NK-92 (cell line): ENCODE measurements around the gene AMH.
"Not testable (repeated sequence)": the region's sequence is repeated elsewhere in the genome, so short reads cannot be mapped to it uniquely, and the experiment has no call there.

Experiments
- DNase-seq: peaks from one replicate; lab custom pipeline; 2025; ENCODE audit not compliant: unreplicated experiment; lab: John Stamatoyannopoulos, UW

AMH gene

DNA sequence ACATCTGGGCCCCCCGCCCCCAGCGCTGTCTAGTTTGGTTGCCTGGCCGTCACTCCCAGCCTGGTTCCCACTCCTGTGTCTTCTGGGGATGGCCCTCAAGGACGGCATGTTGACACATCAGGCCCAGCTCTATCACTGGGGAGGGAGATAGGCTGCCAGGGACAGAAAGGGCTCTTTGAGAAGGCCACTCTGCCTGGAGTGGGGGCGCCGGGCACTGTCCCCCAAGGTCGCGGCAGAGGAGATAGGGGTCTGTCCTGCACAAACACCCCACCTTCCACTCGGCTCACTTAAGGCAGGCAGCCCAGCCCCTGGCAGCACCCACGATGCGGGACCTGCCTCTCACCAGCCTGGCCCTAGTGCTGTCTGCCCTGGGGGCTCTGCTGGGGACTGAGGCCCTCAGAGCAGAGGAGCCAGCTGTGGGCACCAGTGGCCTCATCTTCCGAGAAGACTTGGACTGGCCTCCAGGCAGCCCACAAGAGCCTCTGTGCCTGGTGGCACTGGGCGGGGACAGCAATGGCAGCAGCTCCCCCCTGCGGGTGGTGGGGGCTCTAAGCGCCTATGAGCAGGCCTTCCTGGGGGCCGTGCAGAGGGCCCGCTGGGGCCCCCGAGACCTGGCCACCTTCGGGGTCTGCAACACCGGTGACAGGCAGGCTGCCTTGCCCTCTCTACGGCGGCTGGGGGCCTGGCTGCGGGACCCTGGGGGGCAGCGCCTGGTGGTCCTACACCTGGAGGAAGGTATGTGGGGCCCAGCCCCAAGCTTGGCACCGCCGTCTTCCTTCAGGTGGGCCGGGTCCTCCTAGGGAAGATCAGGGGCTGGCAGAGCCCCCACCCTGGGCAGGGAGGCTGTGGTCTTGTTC, at the start of gene AMH:
Gene AMH (plus strand): TSS at position 314 of the 857 bp plus-strand sequence. CDS start 10 bp downstream, at position 324.
- no peak for DNase-seq

DNA sequence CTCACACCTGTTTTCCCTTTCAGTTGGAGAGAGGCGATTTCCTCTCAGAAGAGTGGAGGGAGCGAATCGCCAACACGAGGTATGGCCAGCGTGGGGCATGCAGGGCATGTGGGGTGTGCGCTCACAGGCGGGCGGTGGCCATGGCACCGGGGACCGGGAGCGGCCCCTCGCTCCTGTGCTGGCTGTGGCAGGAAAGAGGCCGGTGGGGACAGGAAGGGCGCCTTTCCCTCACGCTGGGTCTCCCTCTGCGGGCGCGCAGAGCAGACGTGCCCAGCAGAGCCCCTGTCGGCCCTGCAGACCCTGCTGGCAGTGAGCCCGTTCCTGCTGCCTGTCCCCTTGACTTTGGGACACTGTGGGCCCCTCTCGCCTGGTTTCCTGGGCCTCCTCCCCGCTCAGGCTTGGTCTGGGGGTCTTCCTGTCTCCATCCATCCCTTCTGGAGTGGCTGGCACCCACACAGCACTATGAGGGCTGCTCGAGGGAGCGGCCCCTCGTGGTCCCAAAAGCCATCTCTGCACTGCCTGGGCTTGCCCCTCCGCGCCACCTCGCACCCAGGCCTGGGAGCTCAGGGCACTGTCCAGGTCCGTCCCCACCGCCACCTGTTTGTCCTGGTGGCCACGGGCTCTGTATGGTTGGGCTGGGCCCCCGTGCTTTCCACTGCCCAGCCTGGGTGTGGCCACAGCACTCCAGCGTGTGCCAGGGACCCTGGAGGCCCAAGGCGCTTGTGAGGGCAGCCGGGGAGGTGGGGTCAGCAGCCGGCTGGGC, 49.1 kb upstream of the AMH start:
- no peak for DNase-seq

DNA sequence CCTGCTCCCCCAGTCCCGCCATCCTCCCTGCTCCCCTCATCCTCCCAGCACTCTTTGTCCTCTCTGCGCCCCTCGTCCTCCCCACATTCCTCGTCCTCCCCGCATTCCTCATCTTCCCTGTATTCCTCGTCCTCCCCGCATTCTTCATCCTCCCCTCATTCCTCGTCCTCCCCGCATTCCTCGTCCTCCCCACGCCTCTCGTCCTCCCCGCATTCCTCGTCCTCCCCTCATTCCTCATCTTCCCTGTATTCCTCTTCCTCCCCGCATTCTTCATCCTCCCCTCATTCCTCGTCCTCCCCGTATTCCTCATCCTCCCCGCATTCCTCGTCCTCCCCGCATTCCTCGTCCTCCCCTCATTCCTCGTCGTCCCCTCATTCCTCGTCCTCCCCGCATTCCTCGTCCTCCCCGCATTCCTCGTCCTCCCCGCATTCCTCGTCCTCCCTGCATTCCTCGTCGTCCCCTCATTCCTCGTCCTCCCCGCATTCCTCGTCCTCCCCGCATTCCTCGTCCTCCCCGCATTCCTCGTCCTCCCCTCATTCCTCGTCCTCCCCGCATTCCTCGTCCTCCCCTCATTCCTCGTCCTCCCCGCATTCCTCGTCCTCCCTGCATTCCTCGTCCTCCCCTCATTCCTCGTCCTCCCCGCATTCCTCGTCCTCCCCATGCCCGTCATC, 48.4 kb upstream of the AMH start:
- DNase-seq = not testable (repeated sequence)

DNA sequence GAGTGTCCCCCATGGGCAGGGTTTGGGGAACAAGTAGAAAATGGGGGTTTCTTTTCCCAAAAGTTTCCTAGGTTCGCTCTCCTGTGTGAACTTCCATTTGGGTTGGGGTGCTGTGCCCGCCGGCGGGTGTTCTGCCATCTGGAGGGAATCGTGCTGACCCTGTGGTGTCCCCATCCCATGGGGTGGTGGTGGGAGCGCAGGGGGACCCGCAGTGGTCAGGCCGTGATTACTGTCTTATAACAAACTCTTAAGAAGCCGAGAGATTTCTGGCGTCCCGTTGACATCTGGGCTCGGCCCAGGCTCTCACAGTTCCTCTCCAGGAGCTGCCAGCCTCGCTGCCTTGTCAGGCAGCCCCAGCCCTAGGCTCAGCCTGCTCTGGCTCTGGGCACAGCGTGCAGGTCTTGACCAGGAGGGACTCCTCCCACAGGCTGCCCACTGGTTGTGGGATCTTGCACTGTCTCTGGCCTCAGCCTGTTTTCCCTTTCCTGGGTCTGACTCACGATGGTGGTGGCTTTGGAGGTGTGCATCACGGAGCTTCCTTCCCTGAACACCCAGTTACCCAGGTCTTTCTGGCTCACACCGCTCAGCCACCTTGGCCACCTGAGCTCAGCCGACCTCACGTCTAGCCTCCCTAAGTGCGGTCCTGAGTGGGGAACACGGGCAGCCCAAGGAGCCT, 47.5 kb upstream of the AMH start:
- no peak for DNase-seq

- no peak for DNase-seq
Measured at GRCh38 chr19:2202366-2202765, 46.8 kb upstream of the AMH start.

DNA sequence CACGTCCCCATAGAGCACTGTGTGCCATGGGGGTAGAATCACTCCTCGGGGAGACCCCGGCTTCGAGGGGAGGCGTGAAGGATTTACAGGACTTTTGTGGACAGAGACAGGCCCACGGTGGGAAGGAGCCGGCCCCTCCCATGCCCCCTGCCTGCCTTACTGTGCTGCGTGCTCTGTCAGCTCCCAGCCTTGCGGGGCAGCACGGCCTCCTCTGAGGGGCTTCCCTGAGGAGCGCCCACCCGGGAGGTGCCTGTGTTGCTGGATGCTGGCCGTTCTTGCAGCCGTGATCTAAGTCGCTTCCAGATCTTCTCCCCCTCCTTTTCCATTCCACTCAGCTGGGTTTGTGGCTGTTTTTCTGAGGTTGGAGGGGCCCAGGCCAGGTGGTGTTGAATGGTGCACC, 42.1 kb upstream of the AMH start:
- DNase-seq = no peak

DNA sequence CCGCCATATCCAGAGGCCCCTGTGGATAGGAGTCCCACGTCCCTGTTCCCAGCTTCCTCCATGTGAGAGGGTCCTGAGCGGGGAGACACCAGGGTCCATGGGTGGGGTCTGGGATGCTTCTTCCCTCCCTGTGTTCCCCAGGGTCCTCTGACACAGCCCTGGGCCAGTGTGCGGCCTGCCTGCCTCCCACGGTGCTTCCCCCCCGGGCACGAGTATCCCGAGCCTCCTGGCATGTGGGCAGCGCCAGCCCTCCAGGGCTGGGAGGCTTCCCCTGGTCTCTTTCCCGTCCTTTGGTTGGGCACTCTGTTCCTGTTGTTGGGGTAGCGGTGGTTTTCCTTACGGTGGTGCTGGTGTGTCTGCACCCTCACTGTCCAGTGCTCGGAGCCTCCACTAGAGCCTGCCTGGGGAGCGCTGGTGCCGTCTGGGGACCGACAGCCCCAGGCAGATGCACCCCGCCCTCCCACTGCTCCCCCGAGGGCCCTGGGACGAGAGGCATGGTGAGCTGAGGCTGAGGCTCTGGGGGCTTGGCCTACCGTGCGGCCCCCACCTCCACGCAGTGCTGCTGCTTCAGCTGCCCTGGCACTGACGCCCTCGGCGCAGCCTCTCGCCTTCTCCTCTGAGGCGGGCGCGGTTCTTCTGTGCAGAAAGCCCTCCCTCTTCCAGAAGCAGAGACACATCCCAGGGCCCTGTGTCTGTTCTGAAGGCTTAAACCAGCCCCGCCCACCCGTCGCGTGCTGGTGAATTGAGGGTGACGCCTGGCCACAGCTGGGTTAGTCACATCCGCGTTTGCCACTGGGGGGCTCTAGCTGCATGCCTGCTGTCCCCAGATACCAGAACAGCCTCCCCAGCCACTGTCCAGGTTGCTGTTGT, 40.9 kb upstream of the AMH start:
- no peak for DNase-seq

DNA sequence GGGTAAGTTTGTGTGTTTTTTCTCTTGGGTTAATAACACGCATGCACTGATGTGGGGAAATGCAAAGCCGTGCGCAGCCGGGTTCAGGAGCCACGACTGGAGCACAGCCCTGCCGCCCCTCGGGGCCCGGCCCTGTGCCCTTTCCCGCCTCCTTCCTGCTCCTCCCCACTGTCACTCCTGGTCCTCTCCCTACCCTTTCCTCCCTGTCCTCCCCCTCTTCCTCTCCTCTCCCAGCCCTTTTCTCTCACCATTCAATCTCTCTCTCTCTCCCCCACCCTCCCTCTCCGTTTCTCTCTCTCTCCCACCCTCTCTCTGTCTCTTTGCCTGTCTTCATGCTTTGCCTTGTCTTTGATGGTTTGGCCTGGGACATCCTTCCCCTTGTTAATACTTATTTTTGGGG, 40.1 kb upstream of the AMH start:
- DNase-seq = no peak

GRCh38 chr19:2209408-2209807, 39.7 kb upstream of the AMH start:
- DNase-seq = no peak

- no peak for DNase-seq
Measured at GRCh38 chr19:2210206-2210605, 38.9 kb upstream of the AMH start.

DNA sequence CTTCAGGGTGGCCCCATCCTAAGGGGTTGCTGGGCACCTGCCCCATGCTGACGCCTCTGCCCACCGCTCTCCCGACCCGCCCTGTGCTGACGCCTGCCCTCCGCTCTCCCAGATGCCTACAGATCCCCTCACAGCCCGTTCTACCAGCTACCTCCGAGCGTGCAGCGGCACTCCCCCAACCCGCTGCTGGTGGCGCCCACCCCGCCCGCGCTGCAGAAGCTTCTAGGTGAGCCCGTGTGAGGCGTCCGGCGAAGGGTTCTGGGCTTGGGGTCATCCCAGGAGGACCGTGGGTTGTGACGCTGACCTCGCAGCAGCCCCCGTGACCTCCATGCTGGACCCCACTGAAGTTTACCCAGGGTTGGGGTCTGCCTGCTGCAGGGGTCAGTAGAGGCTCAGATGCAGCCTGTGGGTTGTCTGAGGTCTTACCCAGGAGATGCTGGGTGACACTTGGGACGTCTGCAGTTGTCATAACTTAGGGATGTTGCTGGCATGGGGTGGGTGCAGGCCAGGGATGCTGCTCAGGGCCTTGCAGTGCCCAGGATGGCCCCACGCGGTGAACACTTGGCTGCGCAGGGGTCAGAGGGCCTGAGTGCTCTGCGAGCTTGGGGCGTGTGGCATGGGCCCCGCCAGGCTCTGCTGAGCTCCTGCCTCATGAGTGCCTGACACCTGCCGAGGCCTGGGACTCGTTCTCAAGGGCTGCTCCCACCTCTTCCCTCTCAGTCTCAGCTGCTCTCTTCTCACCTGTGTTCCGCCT, 38.0 kb upstream of the AMH start:
- DNase-seq = no peak

- DNase-seq = no peak
Measured at GRCh38 chr19:2212861-2213711, 36.0 kb upstream of the AMH start.

DNA sequence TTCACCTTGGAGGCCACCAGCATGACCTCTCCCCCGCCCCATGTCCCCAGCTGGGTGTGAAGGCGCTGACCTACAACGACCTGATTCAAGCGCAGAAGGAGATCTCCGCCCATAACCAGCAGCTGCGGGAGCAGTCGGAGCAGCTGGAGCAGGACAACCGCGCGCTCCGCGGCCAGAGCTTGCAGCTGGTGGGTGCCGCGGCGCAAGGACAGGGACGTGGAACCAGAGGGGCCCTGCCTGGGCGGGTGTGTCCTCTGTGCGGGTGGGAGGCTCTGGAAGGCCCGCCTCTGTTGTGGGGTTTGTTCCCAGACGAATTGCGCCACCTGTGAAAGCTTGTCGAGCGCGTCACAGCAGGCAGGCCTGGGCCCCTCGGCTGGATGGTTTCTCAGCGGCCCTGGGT, 35.3 kb upstream of the AMH start:
- DNase-seq = no peak

DNA sequence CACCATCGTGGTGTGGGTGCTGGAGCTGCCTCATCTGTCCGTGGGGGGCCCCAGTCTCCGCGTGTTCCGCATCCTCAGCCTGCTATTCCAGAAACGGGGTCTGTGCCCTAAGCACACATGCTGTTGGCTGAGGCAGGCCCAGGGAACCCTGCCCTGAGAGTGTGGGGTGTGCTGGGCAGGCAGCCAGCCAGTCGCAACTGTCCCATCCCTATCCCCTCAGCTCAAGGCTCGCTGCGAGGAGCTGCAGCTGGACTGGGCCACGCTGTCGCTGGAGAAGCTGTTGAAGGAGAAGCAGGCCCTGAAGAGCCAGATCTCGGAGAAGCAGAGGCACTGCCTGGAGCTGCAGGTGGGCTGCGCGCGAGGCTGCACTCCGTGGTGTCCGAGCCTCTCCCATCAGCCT, 34.9 kb upstream of the AMH start:
- no peak for DNase-seq

GRCh38 chr19:2215281-2215751, 33.8 kb upstream of the AMH start:
- DNase-seq = no peak

DNA sequence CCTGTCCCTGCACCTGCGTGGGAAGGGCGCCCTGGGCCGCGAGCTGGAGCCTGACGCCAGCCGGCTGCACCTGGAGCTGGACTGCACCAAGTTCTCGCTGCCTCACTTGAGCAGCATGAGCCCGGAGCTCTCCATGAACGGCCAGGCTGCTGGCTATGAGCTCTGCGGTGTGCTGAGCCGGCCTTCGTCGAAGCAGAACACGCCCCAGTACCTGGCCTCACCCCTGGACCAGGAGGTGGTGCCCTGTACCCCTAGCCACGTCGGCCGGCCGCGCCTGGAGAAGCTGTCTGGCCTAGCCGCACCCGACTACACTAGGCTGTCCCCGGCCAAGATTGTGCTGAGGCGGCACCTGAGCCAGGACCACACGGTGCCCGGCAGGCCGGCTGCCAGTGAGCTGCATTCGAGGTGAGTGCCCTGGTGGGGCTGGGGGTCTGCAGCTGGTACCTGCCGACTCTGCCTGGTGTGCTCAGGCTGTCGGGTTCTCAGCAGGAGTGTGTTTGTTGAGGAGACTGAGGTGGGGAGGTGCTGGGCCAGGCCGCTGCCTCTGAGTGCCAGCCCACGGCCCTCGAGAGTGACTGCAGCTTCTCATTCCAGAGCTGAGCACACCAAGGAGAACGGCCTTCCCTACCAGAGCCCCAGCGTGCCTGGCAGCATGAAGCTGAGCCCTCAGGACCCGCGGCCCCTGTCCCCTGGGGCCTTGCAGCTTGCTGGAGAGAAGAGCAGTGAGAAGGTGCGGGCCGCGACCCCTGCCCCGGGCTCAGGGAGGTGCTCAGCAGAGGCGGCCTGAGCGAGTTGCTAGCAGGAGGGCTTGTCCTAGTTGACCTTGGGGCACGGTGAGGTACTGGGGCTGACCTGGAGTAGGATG, 32.5 kb upstream of the AMH start:
- no peak for DNase-seq

DNA sequence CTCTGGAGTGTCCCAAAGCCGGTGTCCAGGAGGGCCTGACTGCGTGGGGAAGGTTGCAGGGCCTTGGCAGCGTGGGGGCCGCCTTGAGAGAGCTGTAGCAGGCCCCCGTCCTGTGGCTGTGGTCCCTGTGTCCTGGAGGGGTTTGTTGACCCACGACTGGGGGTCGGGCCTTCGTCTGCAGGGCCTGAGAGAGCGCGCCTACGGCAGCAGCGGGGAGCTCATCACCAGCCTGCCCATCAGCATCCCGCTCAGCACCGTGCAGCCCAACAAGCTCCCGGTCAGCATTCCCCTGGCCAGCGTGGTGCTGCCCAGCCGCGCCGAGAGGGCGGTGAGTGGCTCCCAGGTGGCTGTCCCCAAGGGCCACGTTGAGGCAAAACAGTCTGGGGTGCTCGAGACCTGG, 31.5 kb upstream of the AMH start:
- no peak for DNase-seq

- DNase-seq = no peak
Measured at GRCh38 chr19:2219726-2220125, 29.4 kb upstream of the AMH start.
